Stomach (tissue), 4 donors: Measurements from ENCODE around the gene IARS1.
A peak's percentile ranks its signal among the peaks of the same experiment; 100 is the strongest.

Source experiments
- EP300 ChIP-seq: sonication (generic); formaldehyde crosslinking; IDR thresholded peaks from one replicate; pipeline ENCODE4 v1.6.1; 2017; ENCODE audit warnings: antibody characterized with exemption
- POLR2A ChIP-seq, 4 donors: fragments of 450-650 bp; IDR thresholded peaks; one replicate each; pipeline ENCODE4 v1.6.1; 2016; ENCODE audit warnings: antibody characterized with exemption in 4 of 4, control low read depth in 2 of 4, mild to moderate bottlenecking in 1 of 4, moderate library complexity in 1 of 4
- POLR2AphosphoS5 ChIP-seq, 3 donors: sonication (generic); formaldehyde crosslinking; IDR thresholded peaks; one replicate each; pipeline ENCODE4 v1.6.1; 2016; ENCODE audit warnings: antibody characterized with exemption in 3 of 3
- TF ChIP-seq, protein P1 (sequence below), 7 experiments: fragments of 450-650 bp in 4 of 7; fragments of 200-600 bp in 3 of 7; sonication (generic) in 3 of 7; IDR thresholded peaks; one replicate each; pipeline ENCODE4 v1.5.1; 2016 to 2019; ENCODE audit warnings: antibody characterized with exemption in 7 of 7, control low read depth in 2 of 7, mild to moderate bottlenecking in 1 of 7

DNA sequence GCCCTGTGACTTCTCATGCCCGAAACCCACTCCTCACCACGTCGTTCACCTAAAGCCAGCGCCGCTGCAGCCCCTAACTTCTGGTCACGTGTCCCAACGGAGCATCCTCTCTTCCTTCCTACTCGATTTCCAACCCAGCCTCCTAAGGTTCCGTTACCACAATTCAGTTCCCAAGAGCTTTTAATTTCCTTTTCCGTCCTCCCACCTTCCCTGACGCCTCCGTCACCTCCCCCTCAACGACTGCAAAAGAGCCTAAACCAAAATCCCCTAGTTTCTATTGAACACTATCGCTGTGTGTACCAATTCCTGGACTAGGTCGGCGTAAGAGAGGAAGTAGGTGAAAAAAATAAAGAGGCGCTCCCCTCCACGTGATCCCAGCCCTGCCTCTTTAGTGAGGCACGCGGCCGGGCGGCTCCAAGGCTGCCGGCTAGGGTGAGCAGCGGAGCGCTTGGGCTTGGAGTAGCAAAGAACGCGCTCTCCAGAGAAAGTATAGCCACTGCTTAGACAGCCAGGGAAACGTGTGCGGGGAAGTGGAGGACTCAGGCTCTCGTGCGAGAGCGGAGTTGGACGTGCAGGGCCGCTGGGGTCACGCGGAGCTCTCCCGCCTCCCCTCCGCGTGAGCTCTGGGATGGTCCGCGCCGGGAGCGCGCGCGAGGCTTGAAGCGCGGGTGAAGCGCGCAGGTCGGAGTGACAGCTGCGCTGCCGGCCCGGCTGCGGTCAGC lies 31.9 kb upstream of the IARS1 start, which contains the start of the genes CENPP and NOL8:
- TF ChIP-seq, protein P1, sequence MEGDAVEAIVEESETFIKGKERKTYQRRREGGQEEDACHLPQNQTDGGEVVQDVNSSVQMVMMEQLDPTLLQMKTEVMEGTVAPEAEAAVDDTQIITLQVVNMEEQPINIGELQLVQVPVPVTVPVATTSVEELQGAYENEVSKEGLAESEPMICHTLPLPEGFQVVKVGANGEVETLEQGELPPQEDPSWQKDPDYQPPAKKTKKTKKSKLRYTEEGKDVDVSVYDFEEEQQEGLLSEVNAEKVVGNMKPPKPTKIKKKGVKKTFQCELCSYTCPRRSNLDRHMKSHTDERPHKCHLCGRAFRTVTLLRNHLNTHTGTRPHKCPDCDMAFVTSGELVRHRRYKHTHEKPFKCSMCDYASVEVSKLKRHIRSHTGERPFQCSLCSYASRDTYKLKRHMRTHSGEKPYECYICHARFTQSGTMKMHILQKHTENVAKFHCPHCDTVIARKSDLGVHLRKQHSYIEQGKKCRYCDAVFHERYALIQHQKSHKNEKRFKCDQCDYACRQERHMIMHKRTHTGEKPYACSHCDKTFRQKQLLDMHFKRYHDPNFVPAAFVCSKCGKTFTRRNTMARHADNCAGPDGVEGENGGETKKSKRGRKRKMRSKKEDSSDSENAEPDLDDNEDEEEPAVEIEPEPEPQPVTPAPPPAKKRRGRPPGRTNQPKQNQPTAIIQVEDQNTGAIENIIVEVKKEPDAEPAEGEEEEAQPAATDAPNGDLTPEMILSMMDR (IDR thresholded peaks at IDR 0.05) = no peak
- TF ChIP-seq POLR2A (IDR thresholded peaks at IDR 0.05) (no peak), POLR2AphosphoS5 (IDR thresholded peaks at IDR 0.05) (peak in 2 of 3 donors; percentile 1 to 67), EP300 (no peak)
